HG03520 (cell line): ENCODE results near the gene SLC24A1.

Experiments
- ATAC-seq: cut with Tn5 transposase; IDR thresholded peaks from one replicate; pipeline ENCODE4 v1.9.1; 2021; ENCODE audit warnings: mild to moderate bottlenecking, moderate library complexity; ENCODE audit not compliant: unreplicated experiment

The SLC24A1 gene

DNA sequence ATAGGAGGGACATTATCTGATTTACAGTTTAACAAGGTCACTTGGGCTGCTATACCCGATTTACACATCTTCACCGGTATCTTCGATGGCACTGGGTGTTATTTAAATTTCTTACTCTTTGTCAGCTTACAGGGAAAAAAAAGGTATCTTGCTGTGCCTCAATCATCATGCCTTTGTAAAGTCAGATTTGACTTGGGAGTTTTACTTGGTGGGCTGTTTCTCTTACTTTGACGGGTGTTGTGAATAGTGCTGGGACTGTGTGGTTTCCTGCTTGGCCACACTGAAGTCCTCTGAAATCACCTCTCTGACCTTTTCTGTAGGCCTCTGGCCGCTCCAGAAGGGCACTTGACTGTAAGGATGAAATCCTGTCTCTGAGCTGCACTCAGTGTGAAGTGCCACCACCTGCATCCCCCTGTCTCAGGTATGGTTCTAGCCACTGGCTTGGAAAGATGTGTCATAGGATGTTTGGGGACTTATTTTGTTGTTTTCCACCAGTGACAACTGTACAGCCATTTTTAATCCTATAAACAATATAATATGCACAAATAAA is 3.1 kb upstream of the SLC24A1 start:
- ATAC-seq: no peak

DNA sequence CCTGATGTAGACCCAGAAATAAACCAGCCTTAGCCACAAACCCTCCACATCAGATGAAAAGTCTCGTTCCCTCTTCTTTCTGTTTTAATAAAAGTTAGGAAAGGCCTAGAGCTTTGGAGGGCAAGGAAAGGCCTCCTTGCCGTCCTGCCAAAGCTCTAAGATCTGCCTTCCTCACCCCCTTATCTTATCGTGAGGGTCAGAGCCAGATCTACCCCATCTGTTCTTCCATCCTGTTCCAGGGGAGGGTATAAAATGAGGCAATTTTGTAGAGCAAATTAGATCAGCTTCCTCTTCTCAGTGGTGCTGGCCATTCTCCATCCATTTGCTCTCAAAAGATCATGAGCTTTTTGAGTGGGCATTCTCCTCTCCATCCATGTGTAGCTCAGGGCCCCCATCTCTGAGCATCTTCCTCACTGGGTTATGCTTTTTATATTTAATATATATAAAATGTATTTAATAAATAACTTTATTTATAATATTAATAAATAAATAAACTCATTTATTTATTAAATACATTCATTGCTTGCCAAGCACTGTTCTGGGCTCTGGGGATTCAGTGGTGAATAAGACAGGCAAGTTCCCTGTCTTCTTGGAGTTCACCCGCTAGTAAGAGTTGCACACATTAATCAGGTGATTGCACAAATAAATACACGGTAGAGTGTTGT is 2.0 kb upstream of the SLC24A1 start:
- no peak for ATAC-seq

DNA sequence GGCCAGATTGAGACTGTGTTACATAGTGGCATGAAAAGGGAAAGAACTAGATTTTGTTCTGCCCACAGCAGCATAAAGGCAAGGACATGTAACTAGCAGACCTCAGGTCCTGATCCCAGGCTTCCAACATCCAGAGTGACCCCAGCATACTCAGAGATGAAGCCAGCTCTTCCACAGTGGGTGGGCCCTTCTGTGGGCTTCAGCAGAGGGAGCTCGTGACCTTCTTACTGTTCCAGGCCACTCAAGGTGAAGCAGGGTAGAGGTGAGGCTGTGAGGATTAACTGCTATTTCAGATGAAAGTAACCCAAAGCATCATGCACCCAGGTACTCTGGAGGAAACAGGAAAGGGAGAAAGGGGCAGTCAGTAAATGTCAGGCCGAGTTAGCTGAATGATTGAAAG is 905 bp upstream of the SLC24A1 start:
- no peak for ATAC-seq

DNA sequence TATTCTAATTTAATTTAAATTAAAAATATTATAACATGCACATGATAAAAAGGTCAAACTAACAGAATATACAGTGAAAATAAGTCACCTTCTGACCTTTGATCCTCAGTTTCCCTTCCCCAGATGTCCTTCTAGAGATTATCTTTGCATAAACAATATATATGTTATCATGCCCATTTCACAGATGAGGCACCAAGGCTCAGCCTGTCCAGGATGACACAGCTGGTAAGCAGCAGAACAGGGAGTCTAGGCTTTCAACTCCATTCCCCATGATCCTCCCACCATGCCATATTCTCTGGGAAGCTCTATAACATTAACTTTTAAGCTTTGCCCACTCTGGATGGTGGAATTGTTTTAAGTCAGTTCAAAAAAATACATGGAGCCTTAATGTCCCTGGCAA is 1.4 kb downstream of the SLC24A1 start:
- no peak for ATAC-seq

DNA sequence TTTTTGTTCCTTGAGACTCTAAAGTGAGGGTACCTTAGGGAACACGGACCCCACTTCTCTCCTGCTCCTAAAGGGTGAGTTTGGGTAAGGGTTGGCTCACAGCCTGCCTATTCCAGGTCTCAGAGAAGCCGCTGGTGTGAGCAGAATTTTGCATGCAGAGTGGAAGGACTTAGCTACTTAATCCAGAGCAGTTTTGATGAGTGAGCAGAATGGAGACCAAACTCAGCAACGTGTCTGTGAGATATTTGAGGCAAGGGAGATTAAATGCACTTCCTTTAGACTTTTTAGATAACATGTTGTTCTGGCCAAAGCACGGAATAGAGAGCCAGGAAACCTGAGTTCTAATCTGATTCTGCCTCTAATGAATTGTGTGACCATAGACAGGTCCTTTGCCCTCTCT is 5.1 kb downstream of the SLC24A1 start:
- ATAC-seq: no peak

DNA sequence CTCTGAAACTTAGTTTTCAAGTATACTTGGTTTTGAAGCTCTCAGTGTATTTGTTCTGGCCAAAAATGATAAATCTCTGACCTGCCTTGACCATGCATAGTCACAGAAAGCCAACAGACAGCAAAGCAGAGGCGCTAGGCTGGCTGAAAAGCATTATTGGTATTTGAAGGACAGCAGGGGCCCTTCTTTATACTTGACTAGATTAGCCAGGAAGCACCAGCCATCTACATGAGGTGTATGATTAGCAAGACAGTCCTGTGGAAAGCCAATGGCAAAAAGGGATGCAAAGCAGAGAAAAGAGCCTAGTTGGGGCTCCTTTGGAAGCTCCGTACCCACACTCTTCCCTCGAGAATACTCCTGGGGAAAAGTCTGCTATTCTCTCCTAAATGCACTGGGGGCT is 7.8 kb downstream of the SLC24A1 start:
- no peak for ATAC-seq

DNA sequence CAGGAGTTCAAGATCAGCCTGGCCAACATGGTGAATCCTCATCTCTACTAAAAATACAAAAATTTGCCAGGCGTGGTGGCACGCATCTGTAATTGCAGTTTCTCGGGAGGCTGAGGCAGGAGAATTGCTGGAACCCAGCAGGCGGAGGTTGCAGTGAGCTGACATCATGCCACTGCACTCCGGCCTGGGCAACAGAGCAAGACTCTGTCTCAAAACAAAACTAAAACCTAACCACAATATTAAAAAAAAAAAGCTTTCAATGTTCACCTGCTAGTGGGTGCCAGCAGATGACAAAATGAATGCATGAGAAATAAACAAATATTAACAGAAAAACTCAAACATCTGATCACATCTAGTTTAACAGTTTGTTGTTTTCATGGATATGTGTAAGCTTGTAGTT is 9.0 kb downstream of the SLC24A1 start:
- no peak for ATAC-seq

DNA sequence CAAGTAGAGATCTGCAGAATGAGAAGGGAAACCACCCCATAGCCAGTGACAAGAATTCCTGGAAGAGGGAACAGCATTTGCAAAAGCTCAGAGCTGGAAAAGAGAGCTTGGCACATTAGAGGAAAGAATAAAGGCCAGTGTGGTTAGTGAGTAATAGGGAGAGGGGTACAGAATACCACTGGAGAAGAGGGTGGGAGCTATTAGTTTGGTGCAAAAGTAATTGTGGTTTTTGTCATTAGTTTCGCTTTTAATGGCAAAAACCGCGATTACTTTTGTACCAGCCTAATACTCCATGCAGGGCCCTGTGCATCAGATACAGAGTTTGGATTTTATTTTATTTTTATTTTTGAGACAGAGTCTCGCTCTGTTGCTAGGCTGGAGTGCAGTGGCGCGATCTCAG is 9.8 kb downstream of the SLC24A1 start:
- ATAC-seq: no peak

DNA sequence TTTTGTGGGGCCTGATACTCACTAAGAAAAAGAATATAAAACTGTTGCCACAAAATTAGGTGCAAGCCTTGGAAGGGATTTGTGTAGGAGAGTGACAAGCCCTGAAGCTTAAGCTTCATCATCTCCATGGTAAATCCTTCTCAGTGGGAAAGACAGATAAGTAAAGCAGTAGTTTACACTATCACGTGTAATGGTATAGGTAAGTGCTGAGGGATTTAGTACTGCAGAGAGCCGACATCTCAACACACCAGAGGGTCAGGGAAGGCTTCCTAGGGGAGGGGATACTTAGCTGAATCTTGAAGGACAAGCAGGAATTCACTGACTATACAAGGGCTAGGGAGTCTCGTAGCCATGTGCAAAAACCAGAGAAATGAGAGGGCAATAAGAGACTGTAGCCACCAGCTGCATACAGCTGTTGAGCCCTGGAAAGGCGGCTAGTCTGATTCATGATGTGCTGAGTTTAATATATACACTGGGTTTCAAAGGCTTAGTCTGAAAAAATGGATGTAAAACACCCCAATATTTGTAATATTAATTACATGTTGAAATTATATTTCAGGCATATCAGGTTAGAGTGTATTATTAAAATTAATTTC is 11.1 kb downstream of the SLC24A1 start:
- ATAC-seq: no peak

DNA sequence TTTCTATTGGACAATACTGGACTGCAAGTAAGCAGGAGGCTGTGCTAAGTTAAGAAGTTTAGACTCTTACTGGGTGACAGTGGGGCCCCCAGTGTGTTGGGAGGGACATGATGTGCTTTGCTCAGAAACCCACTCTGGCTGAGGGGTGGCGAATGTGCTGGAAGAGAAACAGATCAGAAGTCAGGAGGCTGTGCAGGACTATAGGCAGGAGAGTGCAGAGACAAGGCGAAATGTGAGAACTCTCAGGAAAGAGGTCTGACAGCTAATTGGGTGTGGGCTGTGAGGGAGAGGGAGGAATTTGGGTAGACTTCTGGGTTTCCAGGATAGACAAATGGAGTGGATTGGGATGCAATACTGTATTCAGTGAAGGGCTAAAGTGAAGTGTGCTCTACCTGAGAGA is 12.0 kb downstream of the SLC24A1 start:
- no peak for ATAC-seq

DNA sequence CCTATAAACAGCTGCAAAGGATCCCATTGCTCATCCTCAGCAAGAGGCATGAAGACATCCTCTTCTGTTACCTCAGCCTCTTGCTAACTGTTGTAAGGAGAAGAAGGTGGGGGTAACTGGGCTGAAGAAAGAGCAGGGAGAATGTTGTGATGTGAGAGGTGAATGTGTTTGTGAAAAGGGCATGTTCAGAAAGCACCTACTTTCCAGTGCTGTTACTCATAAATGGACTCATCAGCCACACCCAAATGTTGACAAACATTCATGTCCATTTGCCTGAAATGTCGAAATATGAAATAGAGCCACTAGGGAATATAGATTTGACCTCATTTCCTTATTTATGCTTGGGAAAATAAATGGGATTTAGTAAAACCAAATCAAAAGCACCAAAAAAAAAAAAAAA is 12.6 kb downstream of the SLC24A1 start:
- ATAC-seq: no peak

DNA sequence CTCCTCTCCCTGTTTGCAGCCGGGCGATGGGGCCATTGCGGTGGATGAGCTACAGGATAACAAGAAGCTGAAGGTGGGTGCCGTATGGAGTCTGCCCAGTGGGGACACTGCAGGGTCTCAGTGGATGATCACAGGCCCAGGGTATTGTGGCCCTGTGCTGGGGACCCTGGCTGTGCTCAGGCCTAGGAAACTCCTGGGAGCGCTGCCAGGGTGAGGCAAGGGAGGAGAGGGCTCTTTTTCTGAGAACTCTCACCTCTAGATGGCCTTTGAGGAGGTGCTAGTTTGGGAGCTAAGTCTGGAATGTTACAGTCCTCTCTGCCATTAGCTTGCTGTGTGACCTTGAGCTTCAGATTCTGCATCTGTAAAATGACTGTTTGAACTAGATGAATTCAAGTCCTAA is 16.4 kb downstream of the SLC24A1 start:
- no peak for ATAC-seq

DNA sequence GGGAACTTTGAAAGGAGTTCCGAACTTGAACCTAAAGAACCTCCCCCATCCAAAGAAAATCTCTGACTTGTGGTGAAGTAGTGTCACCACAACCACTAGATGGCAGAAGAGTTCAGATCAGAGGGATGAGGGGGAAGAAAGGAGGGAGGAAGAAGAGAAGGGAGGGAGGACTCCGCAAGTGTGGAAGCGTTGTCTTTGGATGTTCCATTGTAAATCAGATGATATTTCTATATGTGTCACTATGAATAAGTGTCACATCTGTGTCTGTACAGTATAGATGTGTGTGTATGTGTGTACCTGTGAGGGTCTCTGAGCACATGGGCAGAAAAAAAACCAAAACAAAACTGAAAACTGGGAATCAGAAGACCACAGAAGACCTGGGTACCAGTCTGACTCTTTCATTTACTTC is 16.9 kb downstream of the SLC24A1 start:
- no peak for ATAC-seq

DNA sequence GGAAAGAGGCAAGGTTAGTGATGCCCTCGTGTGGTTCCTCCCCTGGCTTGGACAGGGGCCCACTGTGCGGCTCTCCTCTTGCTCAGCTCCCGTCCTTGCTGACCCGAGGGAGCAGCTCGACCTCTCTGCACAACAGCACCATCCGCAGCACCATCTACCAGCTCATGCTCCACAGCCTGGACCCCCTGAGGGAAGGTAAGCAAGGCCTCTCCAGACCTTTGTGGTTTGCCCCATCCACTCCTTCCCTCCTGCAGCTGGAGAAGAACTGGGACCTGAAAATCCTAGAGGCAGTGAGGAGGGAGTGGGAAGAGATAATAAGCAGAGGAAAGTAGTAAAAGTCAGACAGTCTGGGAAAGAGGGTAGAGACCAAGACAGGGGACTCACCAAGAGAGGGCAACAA is 17.8 kb downstream of the SLC24A1 start:
- ATAC-seq: no peak

DNA sequence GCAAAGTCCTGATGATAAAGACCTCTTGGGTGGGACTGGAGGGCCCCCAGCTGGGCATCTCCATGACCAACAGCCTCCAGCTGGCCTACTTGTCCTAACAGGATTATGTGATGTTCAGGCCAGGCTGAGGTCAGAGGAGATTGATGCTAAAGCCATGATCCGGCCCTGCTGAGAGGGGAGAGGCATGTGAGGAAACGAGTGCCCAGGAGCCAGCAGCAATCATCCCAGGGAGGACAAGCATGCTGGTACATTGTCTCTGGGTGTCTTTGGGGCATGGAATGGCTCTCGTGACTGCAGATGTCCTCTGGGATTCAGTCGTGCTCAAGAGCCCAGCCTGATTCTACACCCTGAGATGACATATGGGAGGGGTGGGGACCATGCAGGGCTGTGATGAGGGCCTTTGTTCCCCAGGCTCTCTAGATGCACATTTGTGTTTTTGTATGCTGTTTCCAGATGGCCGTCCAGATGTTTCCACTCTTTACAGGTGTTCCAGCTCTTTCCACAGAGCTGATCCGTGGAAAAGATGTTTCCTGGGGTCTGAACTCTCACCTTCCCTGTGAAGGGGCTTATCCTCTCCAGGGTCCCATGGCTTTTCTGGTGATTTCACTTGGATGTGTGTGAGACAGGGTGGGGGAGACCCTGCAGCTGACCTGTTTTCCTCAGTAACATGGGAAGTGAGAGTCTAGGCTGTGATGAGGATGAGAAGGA is 20.2 kb downstream of the SLC24A1 start:
- no peak for ATAC-seq

DNA sequence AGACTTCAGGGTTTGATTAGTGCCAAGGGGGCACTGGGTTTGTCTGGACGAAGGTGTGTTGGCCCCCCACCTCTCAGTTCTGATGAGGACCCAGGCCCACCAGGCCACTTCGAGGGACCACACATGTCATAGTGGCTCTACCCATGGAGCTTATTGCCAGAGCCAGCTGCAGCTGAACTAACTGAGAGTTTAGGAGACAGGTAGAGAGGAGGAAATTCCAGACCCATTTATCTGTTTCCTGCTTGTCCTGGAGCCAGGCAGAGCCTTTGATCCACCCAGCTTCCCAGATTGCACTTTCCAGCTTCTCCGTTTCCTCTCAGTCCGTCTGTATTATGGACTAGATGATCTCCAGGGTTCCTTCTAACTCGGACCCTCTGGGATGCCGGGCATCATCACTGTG is 20.9 kb downstream of the SLC24A1 start:
- ATAC-seq: no peak

DNA sequence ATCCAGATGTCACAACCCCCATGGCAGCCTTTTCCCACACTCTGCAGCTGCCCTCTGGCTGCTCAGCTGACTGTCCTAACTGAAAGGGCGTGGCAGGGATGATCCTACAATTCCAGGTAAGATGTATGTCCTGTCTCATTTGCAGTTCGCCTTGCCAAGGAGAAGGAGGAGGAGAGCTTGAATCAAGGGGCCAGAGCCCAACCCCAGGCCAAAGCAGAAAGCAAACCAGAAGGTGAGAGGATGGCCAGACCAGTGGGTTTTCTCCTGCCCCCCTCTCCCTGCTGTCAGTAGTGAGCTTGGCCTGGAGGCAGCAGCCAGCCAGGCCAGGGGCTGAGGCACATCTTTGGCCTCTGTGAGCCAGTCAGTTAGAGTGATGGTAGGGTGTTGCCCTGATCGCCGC is 22.5 kb downstream of the SLC24A1 start:
- no peak for ATAC-seq

DNA sequence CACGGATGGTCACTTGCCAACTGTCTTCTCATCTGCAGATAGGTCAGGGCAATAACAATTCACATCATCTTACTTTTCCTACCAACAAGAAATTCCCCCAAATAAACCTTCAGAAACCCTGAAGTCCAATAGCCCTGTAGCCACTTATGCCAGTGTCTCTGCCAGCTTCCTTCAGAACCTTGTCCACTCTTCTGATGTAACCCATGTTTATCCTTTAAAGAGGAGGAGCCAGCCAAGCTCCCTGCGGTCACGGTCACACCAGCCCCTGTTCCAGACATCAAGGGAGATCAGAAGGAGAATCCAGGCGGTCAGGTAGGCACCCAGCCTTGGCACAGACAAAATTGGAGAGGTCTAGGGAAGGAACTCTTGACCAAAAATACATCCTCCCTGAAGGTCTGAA is 23.7 kb downstream of the SLC24A1 start:
- no peak for ATAC-seq

DNA sequence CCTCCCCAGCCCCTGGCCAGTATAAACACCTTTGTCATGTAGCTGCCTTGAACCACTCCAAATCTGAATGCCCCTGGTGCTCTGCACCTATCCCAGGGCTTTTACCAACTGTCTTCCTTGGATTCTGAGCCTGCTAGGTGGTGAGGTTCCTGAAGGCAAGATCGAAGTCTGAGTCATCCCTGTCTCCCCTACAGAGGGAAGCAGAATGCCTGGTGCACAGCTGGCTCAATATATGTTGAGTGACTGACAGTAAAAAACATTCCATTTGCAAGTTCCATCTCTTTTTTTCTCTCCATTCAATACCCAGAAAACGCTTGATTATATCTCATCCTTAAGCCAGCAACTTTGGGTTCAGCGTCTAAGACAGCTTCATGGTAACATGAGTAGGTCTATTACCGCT is 24.7 kb downstream of the SLC24A1 start:
- no peak for ATAC-seq

DNA sequence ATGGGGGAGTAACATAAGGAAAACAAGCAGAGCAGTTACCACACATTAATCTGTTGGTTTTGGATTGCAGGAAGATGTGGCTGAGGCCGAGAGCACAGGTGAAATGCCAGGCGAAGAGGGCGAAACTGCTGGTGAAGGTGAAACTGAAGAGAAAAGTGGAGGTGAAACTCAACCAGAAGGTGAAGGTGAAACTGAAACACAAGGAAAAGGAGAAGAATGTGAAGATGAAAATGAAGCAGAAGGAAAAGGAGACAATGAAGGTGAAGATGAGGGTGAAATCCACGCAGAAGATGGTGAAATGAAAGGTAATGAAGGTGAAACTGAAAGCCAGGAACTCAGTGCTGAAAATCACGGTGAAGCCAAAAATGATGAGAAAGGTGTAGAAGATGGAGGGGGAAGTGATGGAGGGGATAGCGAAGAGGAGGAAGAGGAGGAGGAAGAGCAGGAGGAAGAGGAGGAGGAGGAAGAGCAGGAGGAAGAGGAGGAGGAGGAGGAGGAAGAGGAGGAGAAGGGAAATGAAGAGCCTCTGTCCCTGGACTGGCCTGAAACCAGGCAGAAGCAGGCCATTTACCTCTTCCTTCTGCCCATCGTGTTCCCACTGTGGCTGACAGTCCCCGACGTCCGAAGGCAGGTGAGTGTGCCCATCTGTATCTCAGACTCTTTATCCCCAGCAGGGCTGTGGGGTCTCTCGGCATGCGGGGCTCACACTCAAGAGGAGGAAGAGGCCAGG is 28.7 kb downstream of the SLC24A1 start:
- ATAC-seq: no peak

DNA sequence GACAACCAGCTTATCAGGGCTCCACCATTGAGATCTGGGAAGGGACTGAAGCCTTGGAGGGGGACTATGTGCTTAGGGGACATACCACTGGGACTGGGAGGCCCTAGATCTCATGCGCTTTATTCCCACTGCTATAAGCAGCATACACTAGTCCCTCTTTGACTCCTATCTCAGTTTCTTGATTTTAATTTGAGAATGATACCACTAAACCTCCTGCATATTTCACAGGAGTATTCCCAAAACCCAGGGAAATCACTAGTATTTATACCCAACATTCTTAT is 29.2 kb downstream of the SLC24A1 start:
- no peak for ATAC-seq
